Osteoblast (primary cell): ENCODE measurements around the gene ZNF689. TPM values are rescaled to one million over a fixed set of nuclear protein-coding genes. Genes with fewer than 3 reads are reported as not detected.
"Not testable (repeated sequence)": the region's sequence is repeated elsewhere in the genome, so short reads cannot be mapped to it uniquely, and the experiment has no call there.

Experiments used
- DNase-seq: peaks from one replicate; pipeline ENCODE4 v3.0.0; 2011; ENCODE audit warnings: low spot score, mixed read lengths; ENCODE audit not compliant: insufficient read length; ENCODE audit errors: missing footprints
- H2AFZ ChIP-seq: 2 replicates; pipeline ENCODE4 v1.6.0; 2011; ENCODE audit warnings: mild to moderate bottlenecking, low read length
- H3K27ac ChIP-seq: 2 replicates; pipeline ENCODE4 v1.5.1; 2011; ENCODE audit warnings: mild to moderate bottlenecking, low read depth, low read length, moderate library complexity
- H3K27me3 ChIP-seq: 2 replicates; pipeline ENCODE4 v1.6.0; 2012; ENCODE audit warnings: mild to moderate bottlenecking, control low read depth, inconsistent platforms, low read length, moderate library complexity; ENCODE audit not compliant: insufficient read depth
- H3K36me3 ChIP-seq: 2 replicates; pipeline ENCODE4 v1.5.1; 2011; ENCODE audit warnings: mild to moderate bottlenecking, low read length, control low read depth, moderate library complexity; ENCODE audit not compliant: insufficient read depth
- H3K4me1 ChIP-seq: 2 replicates; pipeline ENCODE4 v1.5.1; 2011; ENCODE audit warnings: mild to moderate bottlenecking, low read length, control low read depth, moderate library complexity; ENCODE audit not compliant: insufficient read depth
- H3K4me2 ChIP-seq: 2 replicates; pipeline ENCODE4 v1.6.0; 2011; ENCODE audit warnings: mild to moderate bottlenecking, low read length; ENCODE audit not compliant: insufficient read depth
- H3K4me3 ChIP-seq: fragments of 200-600 bp; sonication (generic); 3 replicates; pipeline ENCODE4 v1.5.1; 2012; ENCODE audit warnings: mild to moderate bottlenecking, low read length, inconsistent platforms; ENCODE audit not compliant: insufficient read depth
- H3K79me2 ChIP-seq: 2 replicates; pipeline ENCODE4 v1.6.0; 2012; ENCODE audit warnings: mild to moderate bottlenecking, low read length, control low read depth, inconsistent platforms; ENCODE audit not compliant: insufficient read depth
- H3K9me3 ChIP-seq: 2 replicates; pipeline ENCODE4 v1.5.1; 2011; ENCODE audit warnings: low read depth, low read length, control low read depth
- H4K20me1 ChIP-seq: 2 replicates; pipeline ENCODE4 v1.6.0; 2012; ENCODE audit warnings: mild to moderate bottlenecking, low read length, control low read depth; ENCODE audit not compliant: insufficient read depth
- total RNA-seq: library from RNA; depleted of rRNA; stranded (reverse); fragments of >200 nt; gene quantifications from 2 replicates; pipeline ENCODE4 v1.2.3, GENCODE V29; 2012
- TF ChIP-seq, protein P1 (sequence below): IDR thresholded peaks from 2 replicates; pipeline ENCODE4 v1.5.1; 2011; ENCODE audit warnings: mild to moderate bottlenecking, low read depth, low read length, moderate library complexity; ENCODE audit errors: extremely low read depth

ZNF689 gene
- total RNA-seq, 1 donor = 8.3 TPM

DNA sequence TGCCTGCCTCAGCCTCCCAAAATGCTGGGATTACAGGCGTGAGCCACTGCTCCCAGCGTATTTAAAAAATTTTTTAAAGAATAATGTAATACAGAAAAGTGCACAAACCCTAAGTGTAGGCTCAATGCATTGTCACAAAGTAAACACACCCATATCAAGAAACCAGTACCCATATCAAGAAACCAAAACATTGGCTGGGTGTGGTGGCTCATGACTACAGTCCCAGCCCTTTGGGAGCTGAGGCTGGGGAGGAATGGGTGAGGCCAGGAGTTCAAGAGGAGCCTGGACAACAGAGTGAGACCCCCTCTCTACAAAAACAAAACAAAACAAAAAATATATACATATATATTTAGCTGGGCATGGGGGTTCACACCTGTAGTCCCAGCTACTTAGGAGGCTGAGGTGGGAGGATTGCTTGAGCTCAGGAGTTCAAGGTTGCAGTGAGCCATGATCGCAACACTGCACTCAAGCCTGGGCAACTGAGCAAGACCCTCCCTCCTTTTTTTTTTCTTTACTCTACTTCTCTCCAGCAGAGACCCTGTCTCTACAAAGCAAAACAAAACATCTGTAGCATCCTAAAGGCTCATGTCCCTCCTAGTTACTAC, 31.3 kb upstream of the ZNF689 start:
- H4K20me1 ChIP-seq = no peaks in the 10 kb centered on the region
- TF ChIP-seq, protein P1, sequence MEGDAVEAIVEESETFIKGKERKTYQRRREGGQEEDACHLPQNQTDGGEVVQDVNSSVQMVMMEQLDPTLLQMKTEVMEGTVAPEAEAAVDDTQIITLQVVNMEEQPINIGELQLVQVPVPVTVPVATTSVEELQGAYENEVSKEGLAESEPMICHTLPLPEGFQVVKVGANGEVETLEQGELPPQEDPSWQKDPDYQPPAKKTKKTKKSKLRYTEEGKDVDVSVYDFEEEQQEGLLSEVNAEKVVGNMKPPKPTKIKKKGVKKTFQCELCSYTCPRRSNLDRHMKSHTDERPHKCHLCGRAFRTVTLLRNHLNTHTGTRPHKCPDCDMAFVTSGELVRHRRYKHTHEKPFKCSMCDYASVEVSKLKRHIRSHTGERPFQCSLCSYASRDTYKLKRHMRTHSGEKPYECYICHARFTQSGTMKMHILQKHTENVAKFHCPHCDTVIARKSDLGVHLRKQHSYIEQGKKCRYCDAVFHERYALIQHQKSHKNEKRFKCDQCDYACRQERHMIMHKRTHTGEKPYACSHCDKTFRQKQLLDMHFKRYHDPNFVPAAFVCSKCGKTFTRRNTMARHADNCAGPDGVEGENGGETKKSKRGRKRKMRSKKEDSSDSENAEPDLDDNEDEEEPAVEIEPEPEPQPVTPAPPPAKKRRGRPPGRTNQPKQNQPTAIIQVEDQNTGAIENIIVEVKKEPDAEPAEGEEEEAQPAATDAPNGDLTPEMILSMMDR = no peak
- H3K4me3 ChIP-seq = no peak overlapping the region
- H3K27ac ChIP-seq = no peak overlapping the region
- H3K4me2 ChIP-seq = no peak overlapping the region
- peaks cover 3% of the 10 kb centered on the region for H3K27me3 ChIP-seq
- no peaks in the 10 kb centered on the region for H3K9me3 ChIP-seq
- no peaks in the 10 kb centered on the region for H3K4me1 ChIP-seq
- no peak for DNase-seq
- H2AFZ ChIP-seq = no peak overlapping the region
- no peaks in the 10 kb centered on the region for H3K79me2 ChIP-seq
- no peaks in the 10 kb centered on the region for H3K36me3 ChIP-seq

DNA sequence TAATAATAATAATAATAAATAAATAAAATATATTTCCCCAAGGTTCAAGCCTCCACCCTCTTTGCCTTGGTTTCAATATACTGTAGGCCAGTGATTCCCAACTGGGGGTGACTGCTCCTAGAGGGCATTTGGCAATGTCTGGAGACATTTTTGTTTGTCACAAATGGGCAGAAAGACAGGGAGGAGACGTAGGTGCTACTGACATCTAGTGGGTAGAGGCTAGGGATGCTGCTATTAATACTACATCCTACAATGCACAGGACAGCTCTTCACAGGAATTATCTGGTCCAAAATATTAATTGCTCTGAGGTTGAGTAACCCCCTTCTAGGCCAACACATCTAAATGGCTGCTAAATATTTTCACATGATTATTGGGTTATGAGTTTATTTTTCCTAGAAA, 27.8 kb upstream of the ZNF689 start:
- Histone ChIP-seq H3K79me2 (peaks cover 4% of the 10 kb centered on the region), H3K4me2 (no peak overlapping the region), H3K27me3 (no peaks in the 10 kb centered on the region), H4K20me1 (no peaks in the 10 kb centered on the region), H3K4me1 (peaks cover 12% of the 10 kb centered on the region), H3K9me3 (no peaks in the 10 kb centered on the region), H3K4me3 (no peak overlapping the region), H2AFZ (no peak overlapping the region), H3K27ac (no peak overlapping the region), H3K36me3 (no peaks in the 10 kb centered on the region)
- TF ChIP-seq, protein P1 = peak; percentile 63
- DNase-seq = no peak

- H4K20me1 ChIP-seq, DNase-seq, H3K4me3 ChIP-seq, H2AFZ ChIP-seq, H3K27ac ChIP-seq, H3K79me2 ChIP-seq, H3K27me3 ChIP-seq, H3K9me3 ChIP-seq, H3K36me3 ChIP-seq, H3K4me2 ChIP-seq: not testable (repeated sequence)
- H3K4me1 ChIP-seq = peaks cover 12% of the 10 kb centered on the region
Measured at GRCh38 chr16:30637139-30637538, 26.9 kb upstream of the ZNF689 start.

DNA sequence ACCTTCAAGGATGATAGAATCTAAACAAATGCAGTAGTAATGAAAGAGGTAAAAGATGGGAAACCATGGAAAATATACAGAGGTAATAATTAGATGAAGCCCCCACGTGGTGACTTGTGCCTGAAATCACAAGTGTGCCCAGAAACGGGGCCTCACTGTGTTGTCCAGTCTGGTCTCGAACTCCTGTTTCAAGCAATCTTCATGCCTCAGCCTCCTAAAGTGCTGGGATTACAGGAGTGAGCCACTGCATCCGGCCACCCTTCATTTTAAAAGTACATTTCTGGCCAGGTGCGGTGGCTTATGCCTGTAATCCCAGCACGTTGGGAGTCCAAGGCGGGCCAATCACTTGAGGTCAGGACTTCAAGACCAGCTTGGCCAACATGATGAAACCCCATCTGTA, 26.4 kb upstream of the ZNF689 start:
- TF ChIP-seq, protein P1 = no peak
- H3K4me2 ChIP-seq = no peak overlapping the region
- H3K27ac ChIP-seq = no peak overlapping the region
- H3K36me3 ChIP-seq = no peaks in the 10 kb centered on the region
- peaks cover 4% of the 10 kb centered on the region for H3K79me2 ChIP-seq
- H3K27me3 ChIP-seq = no peaks in the 10 kb centered on the region
- peaks cover 12% of the 10 kb centered on the region for H3K4me1 ChIP-seq
- no peak overlapping the region for H3K4me3 ChIP-seq
- DNase-seq = no peak
- H2AFZ ChIP-seq = no peak overlapping the region
- H4K20me1 ChIP-seq = no peaks in the 10 kb centered on the region
- H3K9me3 ChIP-seq = no peaks in the 10 kb centered on the region
